GM12891 (cell line): Measurements from ENCODE around the gene TTC39B.

Experiments
- DNase-seq: peaks from one replicate; pipeline ENCODE4 v3.0.0; 2011; ENCODE audit warnings: low spot score; ENCODE audit not compliant: insufficient read length
- FAIRE-seq: peaks from 2 replicates; lab custom pipeline; 2011; peaks lifted over from hg19 to GRCh38; lab: Jason Lieb, UNC
- PAX5 ChIP-seq: IDR thresholded peaks from 2 replicates; pipeline ENCODE4 v1.6.1; 2011; ENCODE audit warnings: low read length, moderate library complexity, mild to moderate bottlenecking; ENCODE audit not compliant: insufficient read depth, severe bottlenecking
- POLR2A ChIP-seq: IDR thresholded peaks from 2 replicates; pipeline ENCODE4 v1.6.1; 2011; ENCODE audit warnings: low read depth, low read length, control low read depth
- POLR2AphosphoS5 ChIP-seq: IDR thresholded peaks from 2 replicates; pipeline ENCODE4 v1.6.1; 2011; ENCODE audit warnings: low read depth, low read length, control low read depth
- POU2F2 ChIP-seq: IDR thresholded peaks from 2 replicates; pipeline ENCODE4 v1.6.1; 2011; ENCODE audit warnings: low read depth, mild to moderate bottlenecking, control low read depth, low read length, moderate library complexity
- SPI1 ChIP-seq: IDR thresholded peaks from 2 replicates; pipeline ENCODE4 v1.6.1; 2011; ENCODE audit warnings: low read depth, low read length, control low read depth
- TAF1 ChIP-seq: IDR thresholded peaks from 2 replicates; pipeline ENCODE4 v1.6.1; 2011; ENCODE audit warnings: low read depth, low read length, control low read depth

The TTC39B gene

DNA sequence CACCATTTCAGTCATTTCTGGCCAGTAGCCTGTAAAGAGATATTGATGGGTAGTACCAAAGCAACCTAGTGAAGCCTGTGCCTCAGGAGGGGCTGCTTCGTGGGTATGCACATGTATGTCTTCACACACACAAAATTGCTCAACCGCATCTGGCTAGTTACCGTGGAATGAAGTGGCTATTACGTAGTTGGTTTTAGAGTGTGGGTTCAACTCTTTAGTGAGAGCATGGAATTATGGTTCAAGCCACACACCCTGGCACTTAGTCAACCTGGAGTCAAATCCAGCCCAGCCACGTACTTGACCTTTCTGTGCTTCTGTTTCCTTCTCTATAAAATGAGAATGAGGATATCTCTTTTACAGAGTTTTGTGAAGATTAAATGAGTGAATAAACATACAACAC is 174.9 kb downstream of the TTC39B start:
- no peak for DNase-seq
- TF ChIP-seq SPI1 = no peak
- no peak for TF ChIP-seq POLR2A
- no peak for FAIRE-seq

- DNase-seq (no peak), FAIRE-seq (no peak)
- TF ChIP-seq SPI1 (no peak), TAF1 (no peak), PAX5 (no peak), POLR2A (no peak), POLR2AphosphoS5 (no peak), POU2F2 (no peak)
Observed at GRCh38 chr9:15131094-15131493, 175.9 kb downstream of the TTC39B start.

GRCh38 chr9:15127831-15128230 is 179.2 kb downstream of the TTC39B start:
- TF ChIP-seq POLR2A (no peak), PAX5 (no peak), SPI1 (no peak), TAF1 (no peak), POU2F2 (no peak)
- FAIRE-seq = no peak

GRCh38 chr9:15121630-15122029 is 185.4 kb downstream of the TTC39B start:
- TF ChIP-seq POLR2AphosphoS5 = no peak
- TF ChIP-seq SPI1 = no peak
- TF ChIP-seq POU2F2 = no peak
- no peak for TF ChIP-seq POLR2A
- no peak for TF ChIP-seq TAF1
- TF ChIP-seq PAX5 = no peak
- DNase-seq (no peak), FAIRE-seq (no peak)

More at GRCh38 chr9:15127831-15128230, 179.2 kb downstream of the TTC39B start:
- DNase-seq = no peak

DNA sequence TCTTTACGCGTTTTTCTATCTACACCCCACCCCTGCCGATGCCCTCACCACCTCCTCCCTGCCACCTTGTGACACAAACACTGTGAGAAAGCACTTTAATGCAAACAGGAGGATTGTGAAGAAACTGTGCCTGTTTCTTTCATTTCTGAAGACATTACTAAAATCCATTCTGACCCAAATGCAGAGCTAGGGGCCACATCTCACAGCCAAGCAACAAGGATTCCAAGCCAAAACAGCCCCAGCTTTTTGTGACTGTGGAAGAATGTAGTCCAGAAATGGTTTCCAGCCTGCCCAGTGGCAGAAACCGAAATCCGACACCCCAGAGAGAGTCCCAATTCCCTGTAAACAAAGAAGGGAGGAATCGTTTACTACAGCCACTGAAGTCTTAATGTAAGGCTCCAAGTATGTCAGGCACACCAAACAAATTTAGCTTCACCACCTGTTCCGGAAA is 190.9 kb downstream of the TTC39B start:
- DNase-seq = no peak
- TF ChIP-seq PAX5 = no peak
- no peak for TF ChIP-seq POLR2AphosphoS5
- TF ChIP-seq SPI1 = no peak
- TF ChIP-seq POU2F2 = no peak
- no peak for TF ChIP-seq POLR2A
- no peak for TF ChIP-seq TAF1

GRCh38 chr9:15115702-15116101 is 191.3 kb downstream of the TTC39B start:
- DNase-seq = no peak
- no peak for TF ChIP-seq SPI1
- FAIRE-seq = no peak

More for the DNA sequence above, 190.9 kb downstream of the TTC39B start:
- no peak for FAIRE-seq

- no peak for DNase-seq
- TF ChIP-seq SPI1 (no peak), TAF1 (no peak), PAX5 (no peak), POU2F2 (no peak)
- FAIRE-seq = no peak
Observed at GRCh38 chr9:15115041-15115440, 192.0 kb downstream of the TTC39B start.
